Choroid plexus epithelial cell (primary cell): Measurements from ENCODE around the gene LDLRAD1.

ENCODE experiments used
- DNase-seq: peaks from one replicate; pipeline ENCODE4 v3.0.0-alpha.2; 2010; ENCODE audit warnings: low read depth
- H3K4me3 ChIP-seq: 2 replicates; pipeline ENCODE4 v1.5.1; 2011; ENCODE audit warnings: low read depth, mild to moderate bottlenecking, control low read depth, low read length, moderate library complexity
- CTCF ChIP-seq: conservative IDR thresholded peaks from 2 replicates; pipeline ENCODE4 v1.5.1; 2011; ENCODE audit warnings: low read depth, mild to moderate bottlenecking, control low read depth, inconsistent platforms, low read length, moderate library complexity

LDLRAD1 gene

GRCh38 chr1:54014009-54014629 lies 3.9 kb downstream of the LDLRAD1 start:
- no peak overlapping the region for H3K4me3 ChIP-seq
- TF ChIP-seq CTCF = no peak
- no peak for DNase-seq

- no peak for TF ChIP-seq CTCF
- DNase-seq = no peak
- H3K4me3 ChIP-seq = no peak overlapping the region
Measured at GRCh38 chr1:54013393-54014008, 4.5 kb downstream of the LDLRAD1 start.

- no peak overlapping the region for H3K4me3 ChIP-seq
- no peak for DNase-seq
- no peak for TF ChIP-seq CTCF
Measured at GRCh38 chr1:54012863-54013262, 5.1 kb downstream of the LDLRAD1 start.

- TF ChIP-seq CTCF = no peak
- DNase-seq = no peak
Measured at GRCh38 chr1:54012008-54012325, 6.0 kb downstream of the LDLRAD1 start.

GRCh38 chr1:54011316-54012007 lies 6.5 kb downstream of the LDLRAD1 start:
- H3K4me3 ChIP-seq = no peak overlapping the region
- no peak for TF ChIP-seq CTCF
- no peak for DNase-seq

More at GRCh38 chr1:54012008-54012325, 6.0 kb downstream of the LDLRAD1 start:
- H3K4me3 ChIP-seq = no peak overlapping the region

GRCh38 chr1:54010415-54011117 lies 7.4 kb downstream of the LDLRAD1 start:
- no peak for DNase-seq
- H3K4me3 ChIP-seq = no peak overlapping the region
- no peak for TF ChIP-seq CTCF
